HG02852 (cell line): ENCODE data around the gene PITPNB.

Experiments
- ATAC-seq: cut with Tn5 transposase; IDR thresholded peaks from one replicate; pipeline ENCODE4 v1.9.1; 2021; ENCODE audit warnings: mild to moderate bottlenecking, moderate library complexity; ENCODE audit not compliant: unreplicated experiment

Gene PITPNB

GRCh38 chr22:27881421-27881820 lies 37.6 kb downstream of the PITPNB start:
- ATAC-seq, result no peak

GRCh38 chr22:27880778-27881394 lies 38.2 kb downstream of the PITPNB start:
- no peak for ATAC-seq

GRCh38 chr22:27879923-27880322 lies 39.1 kb downstream of the PITPNB start:
- ATAC-seq, result no peak

- no peak for ATAC-seq
These were observed 40.5 kb downstream of the PITPNB start for GRCh38 chr22:27878541-27878940.

- no peak for ATAC-seq
These were observed 41.6 kb downstream of the PITPNB start for GRCh38 chr22:27877501-27877900.

GRCh38 chr22:27876684-27877083 lies 42.4 kb downstream of the PITPNB start:
- no peak for ATAC-seq

- ATAC-seq, result no peak
These were observed 43.1 kb downstream of the PITPNB start for GRCh38 chr22:27875951-27876350.

- ATAC-seq, result no peak
These were observed 44.3 kb downstream of the PITPNB start for GRCh38 chr22:27874764-27875163.

- no peak for ATAC-seq
These were observed 44.9 kb downstream of the PITPNB start for GRCh38 chr22:27874185-27874584.

GRCh38 chr22:27873472-27873871 lies 45.6 kb downstream of the PITPNB start:
- no peak for ATAC-seq

- ATAC-seq, result no peak
These were observed 46.6 kb downstream of the PITPNB start for GRCh38 chr22:27872488-27872887.

GRCh38 chr22:27871306-27872014 lies 47.6 kb downstream of the PITPNB start:
- no peak for ATAC-seq

GRCh38 chr22:27870234-27871191 lies 48.5 kb downstream of the PITPNB start:
- no peak for ATAC-seq

GRCh38 chr22:27868732-27869282 lies 50.2 kb downstream of the PITPNB start:
- ATAC-seq, result no peak

GRCh38 chr22:27867953-27868731 lies 50.9 kb downstream of the PITPNB start:
- ATAC-seq, result no peak

- ATAC-seq, result no peak
These were observed 51.7 kb downstream of the PITPNB start for GRCh38 chr22:27867085-27867952.

GRCh38 chr22:27866135-27867084 lies 52.6 kb downstream of the PITPNB start:
- no peak for ATAC-seq

GRCh38 chr22:27865496-27865895 lies 53.6 kb downstream of the PITPNB start:
- ATAC-seq, result no peak
